GM21723 (cell line): ENCODE measurements around the gene HOMER1.
A peak's percentile ranks its signal among the peaks of the same experiment; 100 is the strongest.

ENCODE experiments used
- ATAC-seq: cut with Tn5 transposase; IDR thresholded peaks from one replicate; pipeline ENCODE4 v1.9.1; 2021; ENCODE audit warnings: mild to moderate bottlenecking, moderate library complexity; ENCODE audit not compliant: unreplicated experiment

The HOMER1 gene

DNA sequence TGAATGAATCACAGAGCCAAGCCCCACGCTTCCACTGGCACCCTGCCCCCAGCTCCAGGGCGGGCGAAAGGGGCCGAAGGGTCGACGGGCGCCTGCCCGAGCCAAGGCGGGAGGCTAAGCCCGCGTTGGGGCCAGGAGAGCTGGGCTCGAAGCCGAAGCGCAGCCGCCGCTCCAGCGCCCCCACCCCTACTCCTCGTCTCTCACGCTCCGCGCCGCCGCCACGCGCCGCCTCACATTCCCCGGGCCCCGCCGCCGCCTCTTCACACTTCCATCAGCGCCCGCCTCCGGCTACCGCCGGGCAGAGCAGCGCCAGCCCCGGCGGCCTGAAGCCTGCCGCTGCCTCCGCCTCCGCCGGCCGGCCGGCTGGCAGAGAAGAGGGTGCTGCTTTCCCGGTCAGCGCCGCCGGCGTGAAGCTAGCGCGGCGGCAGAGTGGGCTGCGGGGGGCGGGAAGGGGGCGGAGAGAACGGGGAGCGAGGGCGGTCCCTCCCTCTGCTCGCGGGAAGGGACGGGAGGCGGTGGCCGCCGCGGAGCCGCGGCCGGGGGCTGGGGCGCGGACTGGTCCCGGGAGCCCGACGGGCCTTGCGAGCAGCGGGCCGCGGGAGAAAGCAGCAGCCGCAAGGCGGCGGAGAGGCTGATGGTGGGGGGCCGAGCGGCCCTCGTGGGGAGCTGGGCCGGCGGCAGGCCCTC is at the start of gene HOMER1:
Gene HOMER1, minus strand, starts transcription at position 431 of the 687 bp plus-strand sequence. CDS start 1,360 bp downstream, outside the sequence.
- peak; percentile 63 for ATAC-seq

- ATAC-seq = no peak
Observed at GRCh38 chr5:79563247-79563590, 49.3 kb upstream of the HOMER1 start.

DNA sequence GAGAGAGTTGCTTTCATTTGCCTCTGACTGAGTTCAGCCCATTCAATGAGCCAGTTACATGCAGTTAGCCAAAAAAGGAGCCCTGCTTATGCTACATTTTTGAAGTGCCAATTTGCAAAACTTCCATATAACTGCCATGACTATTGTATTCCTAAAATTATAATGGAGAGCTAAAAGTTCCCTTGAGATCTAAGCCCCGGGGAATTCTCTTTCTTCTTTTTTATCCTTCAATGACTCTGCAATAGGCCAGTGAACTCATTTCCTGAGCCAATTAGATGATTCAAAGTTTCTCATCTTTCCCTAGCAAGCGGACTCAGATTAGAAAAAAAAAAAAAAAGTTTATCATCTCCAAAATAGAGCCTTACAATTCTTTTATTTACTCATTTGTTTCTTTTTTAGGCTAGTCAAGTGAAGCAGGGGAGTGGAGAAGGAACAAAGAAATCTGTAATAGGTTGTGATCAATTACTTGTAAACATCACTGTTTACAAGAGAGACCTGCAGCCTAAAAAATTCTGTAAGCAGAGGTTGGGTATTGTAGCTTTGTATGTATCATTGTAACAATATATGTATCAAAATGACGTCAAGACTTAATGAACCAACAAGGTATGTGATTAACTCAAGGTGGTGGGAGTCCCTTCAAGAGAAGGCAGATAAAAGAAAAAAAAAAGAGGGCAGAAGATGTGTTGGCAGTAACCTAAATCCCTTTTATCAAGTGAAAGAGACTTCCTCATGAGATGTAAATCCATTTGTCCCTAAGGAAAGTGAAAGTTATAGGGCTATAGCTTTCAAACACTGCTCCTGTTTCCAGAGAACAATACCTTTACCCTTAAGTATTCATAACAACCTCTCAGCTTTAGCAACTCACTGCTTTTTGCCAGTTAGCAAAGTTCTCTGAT is 48.7 kb upstream of the HOMER1 start:
- no peak for ATAC-seq

DNA sequence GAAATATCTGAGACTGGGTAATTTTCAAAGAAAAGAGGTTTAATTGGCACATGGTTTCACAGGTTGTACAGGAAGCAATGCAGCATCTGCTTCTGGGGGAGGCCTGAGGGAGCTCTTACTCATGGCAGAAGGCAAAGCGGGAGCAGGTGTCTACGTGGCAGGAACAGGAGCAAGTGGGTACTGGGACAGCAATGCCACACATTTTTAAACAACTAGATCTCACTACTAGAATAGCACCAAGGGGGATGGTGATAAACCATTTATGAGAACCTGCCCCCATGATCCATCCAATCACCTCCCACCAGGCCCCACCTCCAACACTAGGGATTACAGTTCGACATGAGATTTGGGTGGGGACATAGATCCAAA is 47.6 kb upstream of the HOMER1 start:
- ATAC-seq = peak; percentile 34

- peak; percentile 80 for ATAC-seq
Observed at GRCh38 chr5:79560771-79561524, 47.0 kb upstream of the HOMER1 start.

DNA sequence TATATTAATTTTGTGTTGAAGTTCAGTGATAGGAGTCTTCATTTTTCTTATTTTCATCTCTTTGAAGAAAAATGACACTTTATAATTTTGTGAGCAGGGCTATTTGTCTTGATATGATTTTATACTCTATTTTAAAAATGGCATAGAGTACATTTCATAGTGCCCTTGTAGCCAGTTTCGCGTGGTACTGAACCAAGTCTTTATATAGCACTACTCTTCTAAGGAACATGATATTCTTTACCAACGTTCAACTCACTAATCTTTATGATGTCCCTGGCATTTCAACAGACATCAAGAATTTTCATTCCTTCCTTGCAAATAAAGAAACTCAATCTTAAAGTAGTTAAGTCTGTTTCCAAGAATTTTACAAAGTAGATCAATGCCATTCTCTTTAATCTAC is 41.5 kb upstream of the HOMER1 start:
- ATAC-seq = no peak

- no peak for ATAC-seq
Observed at GRCh38 chr5:79552984-79553383, 39.0 kb upstream of the HOMER1 start.

GRCh38 chr5:79547982-79548381 is 34.0 kb upstream of the HOMER1 start:
- no peak for ATAC-seq

- ATAC-seq = no peak
Observed at GRCh38 chr5:79547429-79547822, 33.5 kb upstream of the HOMER1 start.

DNA sequence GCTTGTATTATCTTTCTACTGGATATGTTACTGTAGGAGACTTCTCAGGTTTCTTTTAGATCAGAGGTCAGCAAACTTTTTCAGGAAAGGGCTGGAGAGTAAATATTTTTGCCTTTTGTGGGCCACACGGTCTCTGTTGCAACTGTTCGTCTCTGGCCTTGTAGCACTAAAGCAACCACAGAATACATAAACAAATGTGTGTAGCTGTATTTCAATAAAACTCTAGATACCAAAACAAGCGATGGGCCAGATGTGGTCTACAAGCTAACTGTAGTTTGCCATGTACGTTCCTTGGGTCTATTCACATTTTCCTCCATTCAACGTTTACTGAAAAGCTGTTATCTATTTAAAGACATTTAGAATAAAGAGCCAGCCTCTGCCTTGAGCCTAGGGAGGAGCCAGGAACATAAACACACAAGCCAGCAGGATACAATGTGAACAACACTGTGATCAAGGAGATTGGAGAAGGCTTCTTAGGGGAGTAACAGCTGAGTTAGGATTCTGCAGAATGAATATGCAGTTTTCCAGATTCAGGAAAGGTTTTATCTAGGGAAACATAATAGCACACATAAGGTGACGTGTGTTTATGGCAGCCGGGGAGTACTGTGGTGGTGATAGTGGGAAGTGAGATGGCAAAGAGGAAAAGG is 33.0 kb upstream of the HOMER1 start:
- ATAC-seq = no peak

DNA sequence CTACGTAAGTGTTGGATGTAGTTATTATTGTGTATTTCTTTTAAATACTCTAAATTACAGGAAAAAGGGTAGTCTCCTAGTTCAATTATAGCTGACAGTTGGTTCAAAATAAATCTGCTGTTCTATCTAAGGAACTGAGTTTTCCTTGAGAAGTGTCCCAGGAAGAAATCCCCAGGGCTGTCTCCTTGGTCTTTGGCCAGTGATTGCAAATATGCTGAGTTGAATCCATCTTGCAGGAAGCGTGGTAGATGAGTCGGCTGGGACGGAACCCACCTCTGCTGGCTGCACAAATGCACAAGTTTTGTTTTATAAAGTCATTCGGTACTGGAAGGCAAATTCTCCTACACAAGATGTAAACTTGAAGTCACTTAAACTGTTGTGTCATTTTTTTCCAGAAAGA is 30.2 kb upstream of the HOMER1 start:
- ATAC-seq = no peak

DNA sequence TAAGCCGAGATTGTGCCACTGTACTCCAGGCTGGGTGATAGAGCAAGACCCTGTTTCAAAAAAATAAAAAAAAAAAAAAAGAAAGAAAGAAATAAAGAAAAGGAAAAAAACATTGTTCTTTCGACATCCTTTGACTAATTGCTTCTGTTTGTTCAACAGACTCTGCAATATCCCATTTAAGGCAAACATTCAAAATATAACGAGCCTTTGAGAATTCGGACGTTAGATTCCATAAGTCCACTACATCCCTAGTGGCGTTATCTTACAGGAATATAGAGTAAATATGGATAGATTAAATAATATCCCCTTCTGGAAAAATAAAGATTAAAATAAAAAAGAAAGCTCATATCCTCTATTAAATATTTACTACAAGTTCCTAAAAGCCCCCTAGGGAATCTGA is 27.0 kb upstream of the HOMER1 start:
- no peak for ATAC-seq

GRCh38 chr5:79536193-79536906 is 22.4 kb upstream of the HOMER1 start:
- ATAC-seq = no peak

DNA sequence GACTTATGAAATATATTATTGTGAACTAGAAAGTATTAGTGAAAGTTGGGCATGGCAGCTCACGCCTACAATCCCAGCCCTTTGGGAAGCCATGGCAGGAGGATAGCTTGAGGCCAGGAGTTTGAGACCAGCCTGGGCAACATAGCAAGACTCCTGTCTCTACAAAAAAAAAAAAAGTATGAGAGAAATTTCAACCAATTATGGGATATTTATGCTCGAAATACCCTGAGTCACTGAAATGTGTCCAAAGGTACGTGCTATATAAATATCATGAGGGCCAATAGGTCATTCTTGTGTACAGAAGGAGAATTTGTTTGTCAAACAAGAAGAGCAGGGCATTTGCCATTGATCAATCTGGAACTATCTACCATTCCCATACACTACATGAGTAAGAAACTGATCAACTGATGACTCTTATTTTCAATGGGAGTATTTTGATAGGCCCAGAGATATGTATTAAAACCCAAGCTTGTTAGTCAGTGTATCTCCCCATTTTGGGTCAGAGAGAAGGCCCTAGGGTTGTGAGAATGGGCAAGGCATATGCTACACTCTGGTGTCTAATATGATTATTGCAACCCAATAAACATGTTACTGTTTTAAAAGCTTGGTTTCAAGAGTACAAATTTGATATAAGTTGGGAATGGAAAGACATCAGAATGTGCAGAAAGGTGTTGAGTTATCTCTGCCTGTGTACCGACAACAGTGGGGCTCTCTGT is 21.7 kb upstream of the HOMER1 start:
- no peak for ATAC-seq

DNA sequence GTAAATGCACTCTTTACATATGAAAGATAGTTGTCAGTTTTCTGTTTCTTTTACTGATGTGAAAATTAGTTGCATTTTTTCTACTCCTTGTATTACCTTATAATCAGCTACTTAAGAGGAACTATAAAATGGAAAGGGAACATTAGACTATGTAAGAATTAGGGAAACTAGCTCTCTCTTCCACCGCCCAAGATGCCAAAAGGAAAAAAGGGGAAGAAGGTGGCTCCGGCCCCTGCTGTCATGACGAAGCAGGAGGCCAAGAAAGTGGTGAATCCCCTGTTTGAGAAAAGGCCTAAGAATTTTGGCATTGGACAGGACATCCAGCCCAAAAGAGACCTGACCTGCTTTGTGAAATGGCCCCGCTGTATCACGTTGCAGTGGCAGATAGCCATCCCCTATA is 15.2 kb upstream of the HOMER1 start:
- no peak for ATAC-seq

GRCh38 chr5:79527431-79527830 is 13.5 kb upstream of the HOMER1 start:
- ATAC-seq = no peak

- ATAC-seq = no peak
Observed at GRCh38 chr5:79526928-79527327, 13.0 kb upstream of the HOMER1 start.

DNA sequence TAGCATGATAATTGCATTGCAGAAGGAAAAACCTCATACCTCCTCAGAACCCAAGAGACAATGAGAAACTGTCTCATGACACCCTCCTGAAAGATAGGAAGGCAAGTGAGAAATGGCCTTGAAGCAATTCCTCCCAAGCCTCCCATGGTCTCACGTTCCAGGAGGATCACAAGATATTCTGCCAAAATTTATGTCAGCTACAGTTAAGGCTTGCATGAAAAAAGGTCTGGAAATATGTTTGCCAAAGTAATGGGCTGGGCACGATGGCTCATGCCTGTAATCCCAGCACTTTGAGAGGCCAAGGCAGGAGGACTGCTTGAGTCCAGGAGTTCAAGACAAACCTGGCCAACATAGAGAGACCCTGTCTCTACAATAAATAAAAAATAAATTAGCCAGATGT is 12.6 kb upstream of the HOMER1 start:
- ATAC-seq = no peak

DNA sequence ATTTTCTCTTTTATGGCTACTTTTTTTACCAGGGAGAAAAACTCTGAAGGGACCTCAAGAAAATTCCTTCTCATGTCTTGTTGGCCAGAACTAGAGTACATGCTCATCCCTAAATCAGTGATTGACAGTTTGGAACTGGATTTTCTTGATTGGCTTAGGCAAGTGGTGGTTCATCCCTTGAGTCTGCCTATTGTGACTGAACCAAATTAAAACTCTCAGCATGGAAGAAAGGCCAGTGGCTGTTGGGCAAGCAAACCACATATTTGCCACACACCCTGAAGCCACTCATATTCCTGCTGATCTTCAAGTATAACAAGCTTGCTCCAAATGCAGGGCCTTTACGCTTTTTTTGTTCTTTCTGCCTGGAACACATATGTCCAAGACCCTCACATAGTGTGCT is 7.2 kb upstream of the HOMER1 start:
- no peak for ATAC-seq

DNA sequence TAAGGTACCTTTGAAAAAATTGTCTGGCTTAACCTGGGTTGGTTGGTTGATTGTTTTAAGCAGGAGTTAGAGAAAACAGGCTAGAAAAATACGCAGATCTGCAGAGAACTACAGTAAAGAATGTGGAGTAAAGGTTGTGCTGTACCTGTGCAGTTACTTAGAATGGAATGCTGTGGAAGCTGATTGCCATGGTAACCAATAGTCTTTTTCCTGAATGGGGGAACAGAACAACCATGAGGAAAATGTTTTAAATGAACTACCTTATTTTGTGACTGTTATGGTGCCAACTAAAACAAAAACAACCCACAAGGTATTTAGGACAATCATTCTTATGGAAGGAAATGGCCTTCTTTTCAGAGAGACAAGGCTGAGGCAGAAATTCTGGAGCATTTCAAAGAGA is 4.8 kb upstream of the HOMER1 start:
- ATAC-seq = no peak
